NCI-H187 (cell line): ENCODE data around the gene ZNF90.
A peak's percentile ranks its signal among the peaks of the same experiment; 100 is the strongest.
"Not testable (repeated sequence)": the region's sequence is repeated elsewhere in the genome, so short reads cannot be mapped to it uniquely, and the experiment has no call there.

ENCODE experiments used
- DNase-seq, 2 experiments: peaks; one replicate each; lab custom pipeline; 2025; lab: John Stamatoyannopoulos, UW

Gene ZNF90

DNA sequence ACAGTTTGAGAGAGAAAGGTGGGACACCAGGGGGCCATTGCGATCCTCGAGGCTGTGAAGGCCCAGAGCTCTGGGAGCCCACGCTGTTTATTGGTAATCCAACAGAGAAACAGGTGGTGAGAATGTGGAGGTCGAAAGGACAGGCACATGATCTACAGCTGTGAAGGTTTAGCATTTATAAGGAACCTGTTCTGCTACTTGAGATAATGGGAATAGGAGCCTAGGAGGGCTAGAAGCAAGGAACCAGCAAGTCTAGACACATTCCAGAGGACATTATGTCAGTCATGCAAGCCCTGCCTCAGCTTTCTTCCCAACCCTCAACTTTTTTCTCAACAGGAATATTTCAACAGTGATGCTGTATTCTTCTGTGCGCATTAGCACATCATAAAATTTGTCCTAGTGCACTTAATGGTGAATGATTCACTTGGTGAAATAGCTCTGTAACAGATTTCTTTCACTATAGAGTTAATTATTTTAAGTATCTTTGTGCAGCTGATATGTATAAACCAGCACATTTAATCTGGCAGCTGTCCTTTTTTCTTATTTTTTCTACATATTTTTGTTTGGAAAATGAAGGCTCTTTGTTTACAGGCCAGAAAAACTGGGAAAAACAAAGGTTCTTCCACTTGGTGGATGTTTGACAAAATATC is 25.4 kb downstream of the ZNF90 start:
- DNase-seq, result no peak

DNA sequence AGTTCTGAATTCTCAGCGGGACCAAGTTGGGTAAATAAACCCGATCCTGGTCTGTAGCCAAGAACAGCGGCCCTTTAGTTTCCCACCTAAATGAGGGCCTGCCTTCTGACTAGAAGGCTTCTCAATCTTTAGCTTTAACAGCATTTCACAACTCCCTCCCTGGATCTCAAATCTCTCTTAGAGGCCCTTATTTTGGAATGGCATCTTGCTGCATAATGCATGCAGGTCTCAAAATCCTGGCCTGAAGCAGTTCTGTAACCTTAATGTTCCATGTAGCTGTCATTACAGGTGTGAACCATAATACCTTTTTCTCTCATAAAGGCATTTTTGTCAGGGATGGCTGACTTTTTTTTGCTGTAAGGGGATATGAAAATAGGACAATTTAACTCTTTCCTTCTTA is 29.5 kb downstream of the ZNF90 start:
- no peak for DNase-seq

GRCh38 chr19:20118064-20118839 is 40.5 kb downstream of the ZNF90 start:
- DNase-seq, result not testable (repeated sequence)

GRCh38 chr19:20124879-20125278 is 47.1 kb downstream of the ZNF90 start:
- DNase-seq, result no peak

DNA sequence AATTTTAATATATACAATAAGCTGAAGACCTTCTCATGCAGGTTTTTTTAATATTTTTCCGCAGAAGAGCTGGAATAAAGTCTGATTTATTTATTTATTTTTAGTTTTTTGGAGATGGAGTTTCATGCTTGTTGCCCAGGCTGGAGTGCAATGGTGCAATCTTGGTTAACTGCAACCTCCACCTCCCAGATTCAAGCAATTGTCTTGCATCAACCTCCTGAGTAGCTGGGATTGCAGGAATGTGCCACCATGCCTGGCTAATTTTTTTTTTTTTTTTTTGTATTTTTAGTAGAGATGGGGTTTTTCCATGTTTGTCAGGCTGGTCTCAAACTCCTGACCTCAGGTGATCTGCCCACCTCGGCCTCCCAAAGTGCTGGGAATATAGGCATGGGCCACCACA is 55.1 kb downstream of the ZNF90 start:
- DNase-seq, result not testable (repeated sequence)

GRCh38 chr19:20137714-20138113 is 59.9 kb downstream of the ZNF90 start:
- not testable (repeated sequence) for DNase-seq

- DNase-seq, result no peak
Measured at GRCh38 chr19:20151617-20152145, 73.9 kb downstream of the ZNF90 start.

GRCh38 chr19:20152506-20152905 is 74.7 kb downstream of the ZNF90 start:
- DNase-seq, result peak in 1 of 2 experiments; percentile 25

GRCh38 chr19:20153281-20153680 is 75.5 kb downstream of the ZNF90 start:
- no peak for DNase-seq

DNA sequence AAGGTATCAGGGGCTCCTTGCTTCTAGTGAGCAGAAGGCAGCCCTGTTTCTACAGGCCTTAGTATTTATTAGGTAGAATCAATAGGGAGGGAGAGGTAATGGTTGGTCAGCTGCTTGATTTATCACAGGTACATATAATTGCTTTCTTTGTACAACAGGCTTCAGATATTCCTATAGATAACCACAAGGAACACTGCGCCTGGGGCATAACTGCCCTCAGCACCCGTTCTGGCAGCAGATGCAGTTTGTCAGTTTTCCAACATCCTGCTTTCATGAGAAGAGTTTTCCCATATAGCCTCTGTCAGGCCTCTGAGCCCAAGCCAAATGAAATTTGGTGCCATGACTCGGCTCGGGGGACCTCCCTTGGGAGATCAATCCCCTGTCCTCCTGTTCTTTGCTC is 76.8 kb downstream of the ZNF90 start:
- DNase-seq, result no peak

- DNase-seq, result no peak
Measured at GRCh38 chr19:20162821-20163220, 85.0 kb downstream of the ZNF90 start.

GRCh38 chr19:20164456-20164855 is 86.7 kb downstream of the ZNF90 start:
- no peak for DNase-seq

GRCh38 chr19:20165971-20166592 is 88.3 kb downstream of the ZNF90 start:
- DNase-seq, result no peak

- DNase-seq, result no peak
Measured at GRCh38 chr19:20167020-20167644, 89.3 kb downstream of the ZNF90 start, which contains the start of gene ZNF486. Gene ZNF486 (plus strand): TSS chr19:20167214. CDS start chr19:20167331, 117 bp downstream.

DNA sequence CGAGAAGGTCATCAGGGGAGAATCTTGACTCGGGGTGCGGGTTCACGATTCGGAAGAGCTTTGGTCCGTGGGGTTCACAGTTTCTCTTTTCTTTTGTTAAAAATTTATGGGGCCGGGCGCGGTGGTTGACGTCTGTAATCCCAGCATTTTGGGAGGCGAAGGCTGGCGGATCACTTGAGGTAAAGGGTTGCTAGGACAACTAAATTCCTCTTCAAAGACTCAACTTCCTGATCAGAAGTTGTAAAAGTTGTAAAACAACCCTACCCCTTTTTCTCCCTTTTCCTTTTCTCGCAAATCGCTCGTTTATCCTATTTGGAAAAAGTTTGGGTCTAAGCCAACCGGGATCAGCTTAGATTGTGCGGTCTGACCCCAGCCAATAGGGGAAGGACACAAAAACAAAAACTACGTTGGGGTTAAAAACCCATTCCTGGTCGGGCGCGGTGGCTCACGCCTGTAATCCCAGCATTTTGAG is 89.9 kb downstream of the ZNF90 start:
- no peak for DNase-seq
